ENCODE results near the gene E2F6.
A peak's percentile ranks its signal among the peaks of the same experiment; 100 is the strongest.
"Not testable (repeated sequence)": the region's sequence is repeated elsewhere in the genome, so short reads cannot be mapped to it uniquely, and the experiment has no call there.

E2F6 gene

DNA sequence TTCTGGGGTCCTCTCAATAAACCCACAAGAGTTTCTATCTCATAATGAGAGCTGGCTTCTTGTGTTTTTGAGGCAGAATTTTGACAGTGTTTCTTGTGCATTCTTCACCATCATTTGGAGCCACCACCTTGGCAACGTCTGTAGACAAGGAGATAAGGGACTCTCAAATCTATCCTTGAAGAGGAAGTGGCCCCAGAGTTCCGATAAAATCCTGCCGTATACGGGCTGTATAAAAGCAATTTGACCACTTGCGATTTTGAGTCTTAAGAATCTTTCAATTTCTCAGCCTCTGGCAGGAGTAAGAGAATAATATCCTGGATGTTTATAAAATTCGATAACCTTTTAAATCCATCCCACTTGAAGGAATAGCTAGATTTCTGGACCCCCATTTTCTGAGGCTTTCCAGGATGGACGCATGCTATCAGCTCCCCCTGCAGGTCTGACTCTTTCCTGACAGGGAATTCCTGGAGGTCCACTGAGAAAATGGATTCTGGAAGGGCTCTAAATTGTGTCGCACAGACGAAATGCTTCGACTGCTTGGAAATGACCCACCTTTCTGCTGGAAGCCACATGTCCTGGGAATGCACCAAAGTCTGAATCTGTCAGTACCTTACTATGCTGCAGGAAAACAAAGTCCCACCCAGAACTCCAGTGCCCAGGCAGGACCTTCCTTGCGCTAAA is 54.1 kb downstream of the E2F6 start:
- DNase-seq (ENCODE audit: low spot score), result peak; percentile 55

DNA sequence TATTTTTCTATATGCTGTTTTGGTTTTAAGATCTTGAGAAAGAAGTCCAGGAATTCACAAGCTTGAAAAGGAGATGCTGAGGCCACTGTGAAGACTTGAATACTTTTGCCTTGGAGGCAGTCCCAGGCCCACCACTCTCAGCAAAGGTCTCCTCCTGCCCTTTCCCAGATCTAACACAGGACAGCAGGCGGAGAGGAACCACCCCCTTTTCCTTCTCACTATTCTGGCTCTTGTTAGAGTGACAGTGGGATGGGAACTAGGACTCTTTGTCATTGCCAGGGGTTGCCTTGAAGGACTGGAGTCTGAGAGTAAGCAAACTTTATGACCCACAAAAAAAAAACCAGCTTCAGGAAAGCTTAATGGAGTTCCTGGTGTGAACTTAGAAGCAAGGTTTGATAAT is 54.7 kb downstream of the E2F6 start:
- DNase-seq (ENCODE audit: low spot score), result no peak

DNA sequence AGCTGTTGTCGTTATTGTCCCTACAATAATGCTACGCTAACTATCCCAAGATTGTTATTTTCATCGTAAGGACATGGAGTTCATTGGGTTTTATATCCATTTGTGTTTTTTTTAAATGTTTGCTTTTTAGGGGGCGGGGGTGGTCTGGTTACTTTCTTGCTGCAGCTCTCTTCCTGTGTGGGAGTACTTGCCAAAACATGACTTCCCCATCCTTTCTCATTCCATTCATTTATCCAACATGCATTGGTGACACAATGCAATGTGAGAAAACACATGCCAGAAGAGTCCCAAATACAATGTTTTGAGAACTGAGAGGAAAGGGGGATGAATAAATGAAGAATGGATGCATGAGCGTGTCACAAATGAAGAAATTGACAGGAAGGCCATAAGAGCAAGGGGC is 55.9 kb downstream of the E2F6 start:
- DNase-seq (ENCODE audit: low spot score), result no peak

DNA sequence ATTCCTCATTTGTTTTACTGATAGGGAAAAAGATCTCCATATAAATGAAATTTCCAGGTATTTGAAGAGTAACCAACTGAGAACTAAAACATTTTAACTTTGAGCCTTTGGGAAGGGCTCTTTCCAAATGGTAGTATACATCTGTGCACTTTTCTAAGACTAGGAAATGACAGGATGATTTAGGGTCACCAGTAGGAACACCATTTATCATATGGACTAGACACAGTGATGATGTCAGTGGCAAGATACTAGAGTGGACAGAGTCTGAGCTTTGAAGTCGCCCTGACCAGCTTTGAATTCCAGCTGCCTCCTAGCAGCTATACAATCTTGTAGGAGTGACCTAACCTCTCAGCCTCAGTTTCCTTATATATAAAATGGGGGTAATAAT is 56.4 kb downstream of the E2F6 start:
- DNase-seq (ENCODE audit: low spot score), result no peak

DNA sequence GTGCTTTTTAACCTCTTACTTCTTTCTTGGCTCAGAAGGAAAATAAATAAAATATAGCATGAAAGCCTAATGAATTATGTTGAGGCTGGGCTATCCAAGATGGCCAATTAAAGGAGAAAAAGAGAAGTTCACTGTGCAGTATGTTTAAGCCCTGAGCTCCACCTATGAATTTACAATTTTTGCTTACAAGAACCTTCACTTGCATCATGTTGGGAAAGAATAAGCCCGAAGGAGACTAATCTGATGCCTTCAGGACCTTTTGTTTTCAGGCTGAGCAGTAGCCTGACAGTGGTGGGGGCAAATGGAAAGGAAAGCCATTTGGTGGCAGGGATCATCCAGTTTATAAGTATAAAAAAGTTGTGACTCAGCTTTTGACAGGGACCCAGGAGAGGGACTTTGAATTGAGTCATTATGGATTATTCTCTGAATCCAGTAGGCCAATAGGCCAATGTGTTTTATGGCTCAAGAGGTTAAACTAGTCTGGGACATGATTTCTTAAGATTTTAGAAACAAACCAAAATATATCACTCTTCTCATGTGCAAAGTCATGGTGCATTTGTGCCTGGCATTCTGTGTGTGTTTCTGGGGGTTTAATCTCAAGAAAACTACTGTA is 56.9 kb downstream of the E2F6 start:
- DNase-seq (ENCODE audit: low spot score), result no peak

DNA sequence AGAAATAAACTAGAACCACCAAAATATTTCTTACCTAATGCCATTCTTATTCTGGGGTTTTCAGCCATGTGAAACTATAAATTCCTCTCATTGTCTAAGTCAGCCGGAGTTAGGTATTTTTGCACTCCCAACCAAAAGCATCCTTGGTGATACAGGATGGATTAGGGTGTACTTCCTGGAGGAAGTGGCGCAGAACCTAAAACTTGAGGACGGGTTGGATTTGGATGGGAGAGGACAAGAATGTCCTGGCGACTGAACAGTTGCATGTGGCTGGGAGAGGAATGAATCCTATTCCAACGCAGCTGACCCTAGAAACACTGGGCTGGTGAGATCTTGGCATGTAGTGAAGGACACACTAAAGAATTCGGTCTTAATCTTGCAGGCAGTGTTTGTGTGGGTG is 58.5 kb downstream of the E2F6 start:
- no peak for DNase-seq (ENCODE audit: low spot score)

DNA sequence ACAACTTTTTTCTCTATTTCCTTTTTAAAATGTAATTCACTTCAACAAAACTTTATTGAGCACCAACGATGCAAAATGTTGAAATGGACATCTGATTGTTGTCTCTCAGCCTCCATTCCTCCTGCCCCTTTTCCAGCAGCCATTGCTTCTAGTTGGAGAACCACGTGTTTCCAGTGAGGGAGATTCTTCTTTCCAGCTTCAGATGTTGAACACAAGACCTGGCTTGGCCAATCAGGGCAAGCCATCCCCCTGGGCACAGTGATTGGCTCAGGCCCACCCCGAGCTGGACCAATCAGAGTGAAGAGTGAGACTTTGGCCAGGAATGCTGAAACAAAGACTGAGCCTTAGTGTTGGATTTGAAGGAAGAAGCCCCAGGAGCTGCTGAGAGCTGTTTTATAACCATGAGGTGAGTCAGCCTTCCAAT is 59.0 kb downstream of the E2F6 start:
- peak; percentile 29 for DNase-seq (ENCODE audit: low spot score)

DNA sequence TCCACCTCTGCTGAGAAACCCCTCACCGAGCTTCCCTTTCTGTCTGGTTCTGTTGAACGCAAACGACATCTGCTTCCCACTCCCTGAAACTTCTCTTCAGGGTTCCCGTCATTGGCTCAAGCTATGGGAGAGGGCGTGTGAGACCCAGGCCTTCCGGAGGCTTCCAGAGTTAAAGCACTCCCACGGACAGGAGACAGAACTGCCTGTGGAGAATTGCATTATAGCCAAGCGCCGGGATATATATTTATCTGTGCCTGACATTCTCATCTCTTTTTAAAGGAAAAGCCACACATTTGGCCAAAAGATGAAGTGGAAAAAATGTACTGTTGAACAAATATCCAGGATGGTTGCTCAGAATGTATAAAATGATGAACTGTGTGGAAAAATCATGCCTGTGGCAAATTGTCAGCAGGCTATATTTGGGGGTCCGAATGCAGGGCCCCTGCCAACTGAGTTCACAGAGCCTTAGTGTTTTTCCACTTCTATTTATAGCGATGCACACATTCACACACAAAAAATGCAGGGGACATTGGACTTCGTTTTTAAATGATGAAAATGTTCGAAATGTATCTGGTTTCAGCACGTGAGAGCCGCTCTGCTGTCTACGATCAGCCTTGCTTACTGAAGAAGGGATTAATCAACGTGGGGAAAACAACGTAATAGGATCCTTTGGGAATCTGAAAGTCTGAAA is 59.5 kb downstream of the E2F6 start:
- DNase-seq (ENCODE audit: low spot score), result no peak

DNA sequence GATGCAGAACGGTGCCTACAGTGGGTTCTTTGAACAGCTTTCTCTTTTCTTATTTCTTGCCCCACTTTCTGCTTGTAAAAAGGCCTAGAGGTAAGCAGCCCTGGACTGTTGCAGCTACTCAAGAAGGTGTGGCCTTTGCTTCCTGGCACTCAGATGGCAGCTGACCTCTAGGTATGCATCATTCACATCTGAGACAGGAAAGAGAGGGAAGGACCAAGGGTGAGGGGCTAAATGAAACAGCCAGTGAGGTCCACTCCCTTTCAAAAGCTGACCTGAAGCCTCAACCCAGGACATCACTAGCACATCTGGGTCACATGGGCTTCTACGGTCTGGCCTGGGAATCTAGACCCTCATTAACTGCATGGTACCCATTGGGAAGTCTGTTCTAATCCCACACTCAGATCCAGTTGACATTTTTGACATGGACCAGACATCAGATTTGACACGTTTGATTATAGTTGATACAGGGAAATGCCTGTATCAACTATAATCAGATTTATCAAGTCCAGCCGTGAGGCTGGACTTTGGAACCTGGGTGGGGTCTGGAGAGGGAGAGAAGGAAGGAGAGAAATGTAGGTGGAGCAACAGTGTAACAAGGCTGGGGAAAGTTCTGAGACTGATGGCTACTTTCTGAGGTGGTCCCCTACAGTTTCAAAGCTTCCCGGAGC is 60.2 kb downstream of the E2F6 start:
- peak; percentile 43 for DNase-seq (ENCODE audit: low spot score)

DNA sequence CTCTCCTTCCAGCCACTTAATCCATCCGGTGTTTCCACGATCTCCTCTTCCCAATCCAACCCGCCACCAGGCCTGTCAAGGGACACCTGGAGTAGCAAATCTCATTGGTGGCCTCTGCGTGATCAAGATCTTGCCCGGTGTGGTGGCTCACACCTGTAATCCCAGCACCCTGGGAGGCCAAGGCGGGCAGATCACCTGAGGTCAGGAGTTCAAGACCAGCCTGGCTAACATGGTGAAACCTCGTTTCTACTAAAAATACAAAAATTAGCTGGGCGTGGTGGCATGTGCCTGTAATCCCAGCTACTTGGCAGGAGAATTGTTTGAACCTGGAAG is 60.9 kb downstream of the E2F6 start:
- not testable (repeated sequence) for DNase-seq (ENCODE audit: low spot score)

DNA sequence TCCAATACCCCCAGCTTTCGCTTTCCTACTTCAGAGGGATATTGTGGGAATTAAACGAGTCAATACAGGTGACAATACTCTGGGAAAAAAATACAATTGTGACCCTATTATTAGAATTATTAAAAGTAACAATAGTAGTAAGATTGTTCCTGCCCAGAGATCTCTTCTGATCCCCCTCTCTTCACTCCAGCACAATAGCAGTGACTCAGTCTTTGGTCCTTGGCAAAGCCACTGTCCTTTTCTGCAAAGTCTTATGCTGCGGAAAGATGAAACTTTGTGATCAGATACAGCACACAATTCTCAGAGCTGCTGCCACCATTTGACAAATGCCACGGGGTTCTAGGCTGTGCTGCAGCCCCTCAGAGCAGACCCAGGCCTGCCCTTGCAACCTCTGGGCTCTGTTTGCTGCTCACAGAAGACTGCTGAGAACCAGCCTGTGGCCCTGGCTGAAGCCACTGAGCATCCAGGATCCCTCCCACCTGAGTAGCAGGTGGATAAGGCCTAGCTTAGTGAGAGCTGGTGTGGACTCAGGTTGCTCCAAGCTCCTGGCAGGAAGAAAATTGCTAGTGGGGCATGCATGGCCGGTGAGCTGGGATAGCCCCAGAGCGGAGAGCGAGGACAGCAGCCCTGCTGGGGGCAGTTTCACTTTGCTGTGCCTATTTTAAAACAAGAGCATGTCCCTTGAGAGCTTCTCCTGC is 61.4 kb downstream of the E2F6 start:
- no peak for DNase-seq (ENCODE audit: low spot score)

DNA sequence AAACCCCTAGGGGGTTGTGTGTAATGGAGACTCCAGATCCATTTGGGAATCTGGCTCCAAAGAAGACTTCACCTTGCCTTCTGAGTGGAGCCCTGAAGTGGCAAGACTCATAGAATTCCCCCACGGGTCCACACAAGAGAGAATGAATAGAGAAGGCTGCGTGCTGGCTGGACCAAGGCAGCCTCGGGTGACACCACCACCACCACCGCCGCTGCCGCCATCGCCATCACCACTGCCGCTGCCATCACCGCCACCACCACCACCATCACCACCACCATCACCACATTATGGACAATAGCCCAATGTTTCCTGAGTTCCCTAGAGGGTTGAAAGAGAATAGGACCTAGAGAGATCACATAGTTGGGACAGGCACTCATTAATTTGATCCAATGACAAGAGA is 63.5 kb downstream of the E2F6 start:
- no peak for DNase-seq (ENCODE audit: low spot score)

DNA sequence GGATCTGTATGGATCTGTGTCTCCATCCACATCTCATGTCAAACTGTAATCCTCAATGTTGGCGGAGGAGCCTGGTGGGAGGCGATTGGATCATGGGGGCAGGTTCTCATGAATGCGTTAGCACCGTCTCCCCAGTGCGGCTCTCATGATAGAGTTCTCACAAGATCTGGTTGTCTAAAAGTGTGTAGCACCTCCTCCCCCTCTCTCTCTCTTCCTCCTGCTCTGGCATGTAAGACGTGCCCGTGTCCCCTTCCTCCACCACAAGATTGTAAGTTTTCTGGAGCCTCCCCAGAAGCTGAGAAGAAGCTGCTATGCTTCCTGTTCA is 66.6 kb downstream of the E2F6 start:
- no peak for DNase-seq (ENCODE audit: low spot score)

DNA sequence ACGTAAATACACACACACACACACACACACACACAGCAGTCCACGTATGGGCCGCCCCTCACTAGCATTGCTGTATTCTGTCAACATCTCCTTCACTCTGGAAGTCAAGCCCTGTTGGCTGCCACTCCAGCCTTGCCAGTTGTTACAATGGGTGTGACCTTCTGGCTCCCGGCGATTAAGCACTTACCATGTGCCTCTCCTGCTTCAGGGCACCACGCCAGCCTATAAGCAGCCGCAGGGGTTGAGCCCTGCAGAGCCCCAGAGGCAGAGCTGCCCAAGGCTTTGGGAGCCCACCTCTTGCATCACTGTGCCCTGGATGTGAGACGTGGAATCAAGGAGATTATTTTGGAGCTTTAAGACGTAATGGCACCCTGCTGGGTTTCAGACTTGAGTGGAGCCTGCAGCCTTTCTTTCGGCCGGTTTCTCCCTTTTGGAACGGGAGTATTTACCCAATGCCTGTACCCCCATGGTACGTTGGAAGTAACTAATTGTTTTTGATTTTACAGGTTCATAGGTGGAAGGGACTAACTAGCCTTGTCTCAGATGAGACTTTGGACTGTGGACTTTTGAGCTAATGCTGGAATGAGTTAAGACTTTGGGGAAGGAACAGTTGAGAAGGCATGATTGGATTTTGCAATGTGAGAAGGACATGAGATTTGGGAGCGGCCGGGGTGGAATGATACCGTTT is 67.1 kb downstream of the E2F6 start:
- DNase-seq (ENCODE audit: low spot score), result peak; percentile 72

DNA sequence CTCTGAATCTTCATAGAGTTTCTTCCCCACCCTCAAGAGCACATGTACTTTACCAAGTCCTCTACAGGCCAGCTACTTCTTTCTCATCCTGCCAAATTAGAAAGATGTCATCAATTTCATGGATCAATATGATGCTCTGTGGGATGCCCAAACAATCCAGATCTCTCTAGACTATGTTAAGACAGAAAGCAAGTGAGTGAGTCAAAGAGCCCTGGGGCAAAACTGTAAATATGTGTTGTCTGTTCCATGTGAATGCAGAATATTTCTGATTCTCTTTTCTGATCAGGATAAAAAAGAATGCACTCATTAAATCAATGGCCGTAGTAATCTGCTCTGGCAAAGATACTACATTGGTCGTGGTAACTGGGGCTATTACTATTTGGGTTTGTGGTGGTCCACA is 68.4 kb downstream of the E2F6 start:
- no peak for DNase-seq (ENCODE audit: low spot score)

DNA sequence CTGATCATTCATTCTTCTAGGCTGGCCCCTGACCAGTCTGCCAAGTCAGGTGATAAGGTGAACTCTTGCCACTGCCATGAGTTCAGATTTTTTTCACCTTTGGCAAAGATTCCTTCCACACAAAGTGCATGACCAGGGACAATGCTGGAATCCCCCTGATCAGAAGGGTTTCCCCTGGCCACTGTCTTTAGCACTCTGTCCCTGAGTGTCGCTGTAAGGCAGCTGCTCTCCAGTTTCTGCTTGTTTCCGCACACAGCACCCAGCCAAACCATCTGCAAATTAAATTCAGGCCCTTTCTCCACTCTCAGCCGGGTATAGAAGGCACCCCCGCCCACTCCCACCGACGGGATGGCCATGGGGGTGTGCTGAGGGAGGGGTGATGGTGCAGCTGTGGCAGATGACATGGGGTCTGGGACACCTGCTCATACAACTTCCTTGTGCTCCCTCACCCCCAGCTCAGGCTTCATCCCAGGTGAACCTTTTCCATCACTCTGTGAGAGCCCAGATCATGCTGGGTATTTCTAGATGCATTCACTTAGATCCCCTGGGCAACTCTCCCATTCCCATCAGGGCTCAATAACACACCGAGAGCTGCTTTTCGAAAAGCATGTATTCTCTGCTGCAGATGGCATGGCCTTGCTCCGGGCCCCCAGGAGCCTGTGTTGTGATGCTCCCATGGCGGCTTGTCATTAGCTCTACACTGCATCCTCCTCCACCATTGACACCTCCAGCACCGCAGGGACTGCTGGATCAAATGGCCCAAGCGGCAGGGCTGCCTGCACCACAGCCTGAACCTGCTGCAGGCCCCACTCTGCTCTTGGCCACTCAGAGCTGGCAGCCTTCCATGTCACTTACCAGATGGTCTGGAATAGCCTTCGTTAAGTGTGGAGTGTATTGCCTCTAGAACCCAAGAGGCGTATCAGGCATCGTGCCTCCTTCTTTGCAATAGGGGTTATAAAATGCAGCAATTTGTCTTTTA is 69.2 kb downstream of the E2F6 start:
- no peak for DNase-seq (ENCODE audit: low spot score)

DNA sequence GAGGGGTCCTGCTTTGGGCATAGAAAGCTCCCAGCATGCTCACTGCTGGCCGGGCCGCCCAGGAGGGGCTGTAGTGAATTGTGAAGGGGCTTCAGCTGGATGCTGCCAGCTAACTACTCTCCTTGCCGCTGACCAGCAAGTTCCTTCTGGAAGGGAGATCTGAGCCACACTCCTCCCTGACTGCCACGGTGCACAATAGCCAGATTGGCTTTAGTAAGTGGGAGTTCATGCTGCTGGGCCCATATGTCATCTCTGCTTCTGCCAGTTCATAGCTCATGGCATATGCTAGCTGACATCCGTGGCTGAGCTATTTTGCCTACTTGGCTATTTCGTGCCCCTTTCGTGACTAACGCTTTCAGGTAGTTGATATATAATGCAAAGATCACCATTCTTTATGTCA is 69.9 kb downstream of the E2F6 start:
- no peak for DNase-seq (ENCODE audit: low spot score)

DNA sequence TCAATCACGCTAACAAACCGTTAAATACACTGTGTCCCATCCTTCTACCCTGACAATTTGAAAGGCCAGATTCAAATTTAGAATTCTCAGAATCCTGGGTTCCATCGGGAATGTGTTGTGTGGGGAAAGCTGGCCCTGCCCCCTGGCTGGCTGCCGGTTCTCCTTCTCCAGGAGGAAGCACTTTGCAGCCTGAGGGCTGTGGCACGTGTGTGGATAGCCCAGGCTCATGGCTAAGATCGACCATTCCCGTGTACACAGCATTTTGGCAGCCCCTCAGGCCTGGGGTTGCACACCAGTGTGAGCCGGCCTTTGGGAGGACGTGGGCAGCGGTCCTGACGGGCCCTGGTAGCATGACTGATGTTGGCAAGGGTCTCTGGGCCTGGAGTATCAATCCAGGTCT is 70.6 kb downstream of the E2F6 start:
- DNase-seq (ENCODE audit: low spot score), result no peak
